Erythroblast (primary cell): ENCODE data around the gene FZR1.
A peak's percentile ranks its signal among the peaks of the same experiment; 100 is the strongest.

ENCODE experiments used
- DNase-seq, 2 experiments: peaks; one replicate each; lab custom pipeline; 2025; lab: John Stamatoyannopoulos, UW
- GATA1 ChIP-seq: IDR thresholded peaks from 2 replicates; pipeline ENCODE4 v1.6.1; 2011; ENCODE audit warnings: low read depth, mild to moderate bottlenecking, control low read depth, low read length, moderate library complexity
- POLR2A ChIP-seq: IDR thresholded peaks from 2 replicates; pipeline ENCODE4 v1.6.1; 2011; ENCODE audit warnings: mild to moderate bottlenecking, low read length

Gene FZR1

DNA sequence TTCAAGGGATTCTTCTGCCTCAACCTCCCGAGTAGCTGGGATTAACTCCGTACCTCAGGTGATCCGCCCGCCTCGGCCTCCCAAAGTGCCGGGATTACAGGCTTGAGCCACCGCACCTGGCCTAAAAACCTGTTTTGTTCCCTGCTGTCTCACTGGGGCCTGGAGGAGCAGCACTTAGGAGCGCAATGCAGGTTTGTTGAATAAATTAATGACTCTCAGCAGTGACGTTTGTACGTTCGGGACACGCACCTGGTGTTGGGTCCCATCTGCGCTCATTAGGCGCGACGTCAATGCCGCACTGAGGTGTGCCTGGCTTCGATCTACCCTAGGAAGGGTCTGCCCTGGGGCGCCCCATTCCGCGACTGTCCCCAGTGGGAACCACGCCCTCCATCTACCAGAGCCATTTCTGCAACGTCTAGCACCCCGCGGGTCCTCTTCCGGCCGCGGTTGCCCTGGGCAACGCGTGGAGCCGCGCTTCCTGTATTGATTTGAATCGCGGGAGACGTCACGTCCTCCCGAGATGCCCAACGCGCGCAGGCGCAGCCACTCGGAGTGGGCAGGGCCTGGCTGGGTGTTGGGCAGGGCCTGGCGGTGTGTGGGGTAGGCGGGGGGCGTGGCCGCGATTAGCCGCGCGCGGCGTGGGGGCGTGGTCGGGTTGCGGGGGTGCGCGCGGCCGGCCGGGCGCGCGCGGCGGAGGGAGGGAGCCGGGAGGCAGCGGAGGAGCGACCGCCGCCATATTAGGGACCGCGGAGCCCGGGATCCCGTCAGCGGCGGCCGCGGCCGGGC lies at the start of gene FZR1:
TSS of gene FZR1 (plus strand) at position 714 of the 786 bp plus-strand sequence. CDS start 16,679 bp downstream, outside the sequence.
- peak; percentile 99 to 100 for DNase-seq
- TF ChIP-seq GATA1: no peak
- peak; percentile 87 for TF ChIP-seq POLR2A

DNA sequence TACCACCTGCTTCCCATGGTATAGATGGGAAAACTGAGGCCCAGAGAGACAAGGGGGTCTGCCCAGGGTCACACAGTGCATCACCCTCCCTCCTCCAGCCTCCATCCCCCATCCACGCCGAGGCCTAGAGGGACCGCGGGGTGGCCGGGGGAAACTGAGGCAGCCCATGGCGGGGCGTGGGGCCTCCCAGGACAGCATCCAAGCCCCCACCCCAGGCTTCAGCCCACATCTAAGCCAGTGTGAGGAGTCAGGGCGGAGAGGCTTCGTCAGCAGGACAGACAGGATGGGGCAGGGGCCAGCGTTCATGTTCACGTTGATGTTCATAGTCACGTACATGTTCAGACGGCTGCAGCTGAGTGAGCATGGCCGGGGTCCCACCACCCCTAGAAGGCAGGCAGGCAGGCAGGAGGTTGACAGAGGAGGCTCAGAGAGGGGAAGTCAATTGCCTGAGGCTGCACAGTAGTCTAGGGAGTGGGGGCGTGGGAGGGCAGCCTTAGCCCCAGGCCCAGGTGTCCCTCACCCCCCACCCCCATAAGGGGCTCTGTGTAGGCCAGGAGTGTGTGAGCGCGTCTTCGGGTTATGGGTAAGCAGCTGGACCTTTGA lies 49.1 kb upstream of the FZR1 start:
- no peak for TF ChIP-seq POLR2A

GRCh38 chr19:3457528-3458228 lies 48.4 kb upstream of the FZR1 start:
- no peak for DNase-seq
- TF ChIP-seq GATA1: no peak
- TF ChIP-seq POLR2A: no peak

More for the DNA sequence above, 49.1 kb upstream of the FZR1 start:
- DNase-seq: no peak

DNA sequence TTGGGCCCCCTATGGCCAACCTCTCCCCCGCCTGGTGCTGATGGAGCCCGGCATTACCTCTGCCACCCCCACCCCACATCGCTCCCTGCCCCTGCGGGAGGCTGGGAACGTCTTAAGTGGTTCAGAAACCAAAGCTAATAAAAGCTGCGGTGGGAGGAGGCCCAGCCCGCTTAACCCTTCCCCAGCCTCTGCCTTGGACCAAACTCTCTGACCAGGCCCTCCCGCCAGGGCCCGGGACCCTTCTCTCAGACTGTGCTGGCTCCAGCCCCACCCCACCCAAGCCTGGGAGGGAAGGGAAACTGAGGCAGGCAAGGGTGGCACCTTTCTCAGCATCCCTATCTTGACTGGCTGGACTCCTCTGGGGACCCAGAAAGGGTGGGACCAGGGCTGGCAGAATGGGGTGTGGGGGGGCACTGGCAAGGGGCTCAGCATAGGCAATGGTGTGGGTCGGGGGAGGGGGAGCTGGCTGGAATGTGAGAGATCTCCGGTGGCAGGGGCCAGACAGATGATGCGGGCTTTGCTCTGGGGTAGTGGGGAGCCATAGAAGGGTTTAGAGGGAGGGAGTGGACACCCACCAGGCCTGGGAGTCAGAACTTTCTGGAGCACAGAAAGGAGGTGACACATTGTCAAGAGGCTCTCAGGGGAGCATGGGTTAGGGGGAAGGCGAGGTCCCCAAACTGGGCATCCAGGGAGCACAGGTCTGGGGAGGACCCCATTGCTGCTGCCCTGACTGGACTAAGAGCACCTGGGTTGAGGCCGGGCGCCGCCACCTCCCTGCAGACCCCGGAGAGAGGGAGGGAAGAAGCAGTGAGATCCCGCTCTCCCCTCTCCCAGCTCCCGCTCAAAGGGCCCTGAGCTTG lies 47.7 kb upstream of the FZR1 start:
- no peak for DNase-seq
- no peak for TF ChIP-seq GATA1
- TF ChIP-seq POLR2A: no peak

DNA sequence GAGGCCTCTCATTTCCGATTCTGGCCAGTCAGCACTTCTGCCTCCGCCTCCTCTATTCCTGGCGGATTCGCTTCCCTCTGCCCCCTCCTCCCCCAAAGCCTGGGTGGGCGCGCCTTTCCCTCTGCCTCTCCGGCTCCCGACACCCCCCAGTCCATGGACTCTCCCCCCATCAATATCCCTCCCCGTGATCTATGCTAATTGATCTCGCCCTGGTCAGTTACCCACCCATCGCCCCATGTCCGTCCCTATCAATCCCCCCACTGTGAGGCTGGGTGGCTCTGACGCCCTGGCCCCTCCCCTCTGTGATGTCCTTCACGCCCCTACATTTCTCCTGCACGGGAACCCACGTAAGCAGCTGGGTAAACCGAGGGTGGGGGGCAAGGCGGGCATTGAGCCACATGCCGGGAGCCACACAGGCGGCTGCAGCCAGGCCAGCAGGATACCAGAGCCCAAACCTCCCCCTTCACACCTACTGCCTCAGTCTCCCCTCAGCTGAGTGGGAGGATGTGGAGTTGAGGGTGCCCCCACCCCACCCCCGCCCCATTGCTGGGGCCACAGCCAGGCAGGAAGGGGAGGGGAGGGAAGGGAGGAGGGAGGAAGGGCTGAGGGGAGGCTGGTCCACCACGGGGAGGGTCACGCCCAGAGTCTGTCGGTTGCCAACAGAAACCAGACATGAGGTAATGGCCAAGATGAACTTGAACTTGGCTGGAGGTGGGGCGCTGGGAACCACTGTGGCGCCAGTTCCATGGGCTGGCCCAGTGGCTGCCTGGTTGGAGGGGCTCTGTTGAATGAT lies 46.8 kb upstream of the FZR1 start:
- peak; percentile 58 to 64 for DNase-seq
- TF ChIP-seq POLR2A: no peak
- no peak for TF ChIP-seq GATA1

DNA sequence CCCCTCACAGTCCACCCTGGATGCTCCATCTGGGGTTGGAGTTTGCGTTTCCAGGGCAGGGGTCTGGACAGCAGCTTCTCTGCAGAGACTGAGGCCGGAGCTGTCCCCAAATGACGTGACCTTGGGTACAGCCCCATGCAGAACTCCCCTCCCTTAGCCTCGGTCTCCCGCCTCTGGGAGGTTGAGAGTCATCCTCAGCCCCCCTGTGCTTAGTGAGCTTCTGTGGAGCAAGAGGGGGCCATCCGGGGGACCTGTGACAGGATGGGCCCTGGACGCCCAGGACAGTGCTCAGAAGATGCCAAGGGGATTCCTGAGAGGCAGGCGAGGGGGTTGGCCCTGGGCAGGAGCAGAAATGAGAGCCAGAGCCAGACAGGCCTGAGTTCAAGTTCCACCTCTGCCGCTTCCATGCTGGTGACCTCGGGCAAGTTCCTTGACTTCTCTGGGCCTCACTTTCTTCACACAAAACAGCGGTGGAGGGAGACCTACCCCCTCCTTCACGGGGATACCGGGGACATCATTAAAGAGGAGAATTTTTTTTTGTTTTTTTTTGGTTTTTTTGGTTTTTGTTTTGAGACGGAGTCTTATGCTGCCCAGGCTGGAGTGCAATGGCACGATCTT lies 46.0 kb upstream of the FZR1 start:
- no peak for DNase-seq
- TF ChIP-seq GATA1 (no peak), POLR2A (no peak)

DNA sequence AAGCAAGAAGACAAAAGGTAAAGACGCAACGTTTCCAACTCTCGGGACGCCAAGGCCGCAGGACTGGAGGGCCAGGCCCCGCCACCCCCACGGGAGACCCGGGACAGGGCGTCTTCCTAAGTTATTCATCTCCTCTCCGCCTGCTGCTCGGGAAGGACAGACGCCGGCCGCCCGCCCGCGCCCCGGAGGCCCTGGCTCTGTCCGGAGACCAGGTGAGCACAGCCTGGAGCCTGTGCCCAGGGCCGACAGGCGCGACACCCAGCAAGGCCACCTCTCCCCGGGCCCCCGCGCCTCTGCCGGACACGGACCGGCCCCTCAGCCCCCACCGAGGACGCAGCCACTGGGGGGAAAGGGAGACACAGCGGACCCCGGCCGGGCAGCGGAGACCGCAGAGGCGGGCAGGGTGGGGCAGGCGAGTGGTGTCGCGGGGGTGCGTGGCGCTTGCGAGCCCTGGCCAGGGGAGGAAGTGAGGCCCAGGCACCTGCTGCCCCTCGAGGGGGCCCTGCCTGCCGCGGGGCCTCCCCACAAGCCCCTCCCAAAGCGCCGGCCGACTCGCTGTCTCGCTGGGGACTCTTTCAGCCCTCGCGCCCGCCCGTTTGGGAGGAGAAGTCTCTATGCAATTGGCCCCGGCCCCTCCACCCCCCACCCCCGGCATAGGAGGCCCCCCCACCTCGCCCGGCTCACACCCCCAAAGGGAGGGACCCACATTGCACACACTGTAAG lies 43.0 kb upstream of the FZR1 start:
- no peak for DNase-seq
- TF ChIP-seq GATA1: no peak
- no peak for TF ChIP-seq POLR2A

DNA sequence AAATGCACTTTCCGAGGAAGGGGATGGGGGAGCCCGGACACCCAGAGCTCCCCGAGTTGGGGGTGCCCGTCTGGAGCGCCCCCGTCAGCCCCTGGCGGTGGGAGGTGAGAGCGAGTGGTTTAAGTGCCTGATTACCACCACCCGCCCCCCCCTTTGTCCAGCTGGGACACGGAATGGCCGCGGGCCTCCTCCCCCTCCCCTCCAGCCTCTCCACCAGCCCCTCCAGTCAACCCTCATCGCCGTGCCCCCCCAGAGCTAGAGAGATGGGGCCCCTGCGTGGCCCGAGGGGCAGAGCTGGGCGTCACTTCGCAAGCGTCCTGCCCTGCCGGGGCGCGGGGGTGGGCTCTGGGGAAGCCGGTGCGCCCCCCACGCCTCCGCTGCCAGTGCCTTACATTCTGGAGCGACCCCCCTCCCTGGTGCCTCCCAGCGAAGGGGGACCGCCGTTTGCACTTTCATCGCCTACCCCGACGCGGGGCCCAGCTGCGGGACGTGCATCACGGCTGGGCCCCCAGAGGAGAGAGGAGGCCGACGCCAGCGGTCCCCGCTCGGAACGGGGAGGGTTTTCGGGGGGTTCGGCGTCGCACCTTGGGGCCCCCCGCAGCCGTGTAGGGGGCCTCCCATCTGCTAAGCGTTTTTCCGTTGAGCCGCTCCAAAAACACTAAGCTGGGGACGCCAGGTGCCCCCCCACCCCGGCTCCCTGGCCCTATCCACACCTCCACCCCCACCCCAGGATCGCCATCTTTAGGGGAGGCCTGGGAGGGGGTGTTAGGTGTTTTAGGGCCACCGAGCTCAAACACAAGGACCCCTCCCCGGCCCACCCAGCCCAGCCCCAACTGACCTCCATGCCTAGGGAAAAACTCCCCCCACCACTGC lies 42.2 kb upstream of the FZR1 start:
- no peak for TF ChIP-seq GATA1
- TF ChIP-seq POLR2A: no peak

DNA sequence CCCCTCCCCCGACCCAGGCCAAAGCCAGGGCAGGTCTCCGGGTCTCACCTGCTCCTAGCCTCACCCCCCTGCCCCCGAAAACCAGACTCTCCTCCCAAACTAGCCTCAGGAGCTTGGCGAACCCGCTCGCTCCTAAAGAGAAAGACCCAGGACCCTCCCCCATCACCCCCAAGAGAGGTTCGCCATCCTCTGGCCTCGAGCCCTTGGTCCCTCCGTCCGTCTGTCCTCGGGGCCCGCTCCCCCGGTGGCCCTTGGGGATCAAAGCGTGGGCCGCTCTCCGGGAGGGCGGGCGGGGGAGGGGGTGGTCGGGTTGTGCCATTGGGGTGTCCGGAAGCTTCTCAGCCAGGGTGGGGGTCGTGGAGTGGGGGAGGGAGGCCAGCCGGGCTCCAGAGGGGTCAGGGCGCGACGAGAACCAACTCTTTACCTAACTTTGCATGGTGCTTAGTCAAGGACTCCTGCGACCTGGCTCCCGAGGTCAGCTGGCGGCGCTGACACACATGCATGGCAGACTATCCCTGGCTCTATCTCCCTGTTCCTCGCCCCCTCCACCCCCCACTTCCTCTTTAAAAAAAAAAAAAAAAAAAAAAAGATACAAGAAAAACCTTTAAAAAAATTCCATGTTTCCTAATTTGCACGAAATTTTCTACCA lies 41.4 kb upstream of the FZR1 start:
- DNase-seq: no peak
- TF ChIP-seq GATA1 (no peak), POLR2A (no peak)

More for the DNA sequence above, 42.2 kb upstream of the FZR1 start:
- no peak for DNase-seq

GRCh38 chr19:3465552-3465951 lies 40.6 kb upstream of the FZR1 start:
- TF ChIP-seq GATA1: no peak
- TF ChIP-seq POLR2A: no peak
- no peak for DNase-seq

DNA sequence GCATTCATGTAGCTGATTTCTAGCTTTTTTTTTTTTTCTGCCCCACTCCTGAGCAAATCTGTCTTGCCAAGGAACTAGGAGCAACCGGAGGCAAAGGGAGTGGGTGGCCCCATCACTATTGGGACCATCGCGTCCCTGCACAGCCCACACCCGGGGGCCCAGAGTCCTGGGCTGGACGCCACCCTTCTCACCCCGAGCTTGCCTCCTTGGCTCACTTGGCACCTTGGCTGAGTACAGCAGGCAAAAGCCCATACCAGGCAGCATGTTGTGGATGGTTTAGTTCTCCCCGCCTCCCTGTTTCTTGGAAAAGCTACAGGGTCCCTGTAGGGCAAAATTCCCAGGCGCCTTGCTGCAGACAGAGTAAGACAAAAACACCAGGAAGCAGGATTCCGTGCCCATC lies 39.5 kb upstream of the FZR1 start:
- TF ChIP-seq GATA1 (no peak), POLR2A (no peak)

More for the DNA sequence above, 39.5 kb upstream of the FZR1 start:
- no peak for DNase-seq
